ENCODE data around the gene PARS2. TPM values are rescaled to one million over a fixed set of nuclear protein-coding genes. Genes with fewer than 3 reads are reported as not detected.

Gene PARS2
- total and polyA plus RNA-seq, 10 donors = 0.96 to 3.8 (median 3.1) TPM

DNA sequence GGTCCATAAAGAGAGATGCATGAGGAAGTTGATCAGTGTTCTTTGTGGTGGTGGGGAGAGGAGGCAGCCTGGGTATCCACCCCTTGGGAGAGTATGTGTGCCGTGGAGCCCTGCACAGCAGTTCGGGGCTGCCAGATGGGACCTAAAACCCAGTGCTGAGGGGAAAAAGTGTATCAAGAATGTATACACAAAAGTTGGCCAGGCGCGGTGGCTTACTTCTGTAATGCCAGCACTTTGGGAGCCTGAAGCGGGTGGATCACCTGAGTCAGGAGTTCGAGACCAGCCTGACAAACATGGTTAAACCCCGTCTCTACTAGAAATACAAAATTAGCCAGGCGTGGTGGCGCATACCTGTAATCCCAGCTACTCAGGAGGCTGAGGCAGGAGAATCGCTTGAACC, 52.8 kb downstream of the PARS2 start:
- WGBS, 5 donors = 87 to 94% (median 89%) methylated on average over 10 of the region's 10 CpGs
- intact Hi-C loops (cut with DNase I; ENCODE audit: low total_unique reads) = no loop called here

GRCh38 chr1:54710841-54711240, 53.5 kb downstream of the PARS2 start:
- H3K27me3 ChIP-seq (replicated peaks in 1 of 7) = peaks cover 0 to 4% (median 0%) of the 10 kb centered on the region in 7 donors
- peaks cover 0 to 9% (median 7%) of the 10 kb centered on the region in 6 donors for H3K4me1 ChIP-seq
- WGBS, 5 donors = 83 to 92% (median 89%) methylated on average over 6 of the region's 6 CpGs
- H3K4me3 ChIP-seq = no peak overlapping the region
- no peak overlapping the region for H3K27ac ChIP-seq
- DNase-seq = no peak
- intact Hi-C loops (cut with DNase I; ENCODE audit: low total_unique reads) = no loop called here
- TF ChIP-seq POLR2A (IDR thresholded peaks at IDR 0.05) = no peak
- TF ChIP-seq POLR2AphosphoS5 (IDR thresholded peaks at IDR 0.05) = no peak
- no peak for TF ChIP-seq CTCF (IDR thresholded peaks at IDR 0.05 in 8 of 11, conservative IDR thresholded peaks at IDR 0.05 in 3 of 11)
- H3K9me3 ChIP-seq = no peaks in the 10 kb centered on the region
- H3K36me3 ChIP-seq = no peaks in the 10 kb centered on the region

More for the DNA sequence above, 52.8 kb downstream of the PARS2 start:
- peaks cover 4 to 14% (median 12%) of the 10 kb centered on the region in 6 donors for H3K4me1 ChIP-seq
- no peak for TF ChIP-seq POLR2A (IDR thresholded peaks at IDR 0.05)
- no peak for TF ChIP-seq CTCF (IDR thresholded peaks at IDR 0.05 in 8 of 11, conservative IDR thresholded peaks at IDR 0.05 in 3 of 11)
- no peak for TF ChIP-seq POLR2AphosphoS5 (IDR thresholded peaks at IDR 0.05)
- H3K4me3 ChIP-seq = no peak overlapping the region
- DNase-seq = no peak
- H3K36me3 ChIP-seq = no peaks in the 10 kb centered on the region
- no peaks in the 10 kb centered on the region for H3K9me3 ChIP-seq
- no peak overlapping the region for H3K27ac ChIP-seq
- peaks cover 0 to 4% (median 0%) of the 10 kb centered on the region in 7 donors for H3K27me3 ChIP-seq (replicated peaks in 1 of 7)

- Histone ChIP-seq H3K9me3 (no peaks in the 10 kb centered on the region), H3K4me1 (peaks cover 0 to 7% (median 6%) of the 10 kb centered on the region in 6 donors), H3K27me3 (replicated peaks in 1 of 7) (peaks cover 0 to 4% (median 0%) of the 10 kb centered on the region in 7 donors), H3K4me3 (no peak overlapping the region), H3K27ac (no peak overlapping the region), H3K36me3 (no peaks in the 10 kb centered on the region)
- no peak for DNase-seq
- TF ChIP-seq POLR2AphosphoS5 (IDR thresholded peaks at IDR 0.05) (no peak), POLR2A (IDR thresholded peaks at IDR 0.05) (no peak), CTCF (IDR thresholded peaks at IDR 0.05 in 8 of 11, conservative IDR thresholded peaks at IDR 0.05 in 3 of 11) (no peak)
- WGBS, 5 donors = 76 to 96% (median 89%) methylated on average over 3 of the region's 3 CpGs
- intact Hi-C loops (cut with DNase I; ENCODE audit: low total_unique reads) = no loop called here
These were observed 53.9 kb downstream of the PARS2 start for GRCh38 chr1:54710434-54710833.

DNA sequence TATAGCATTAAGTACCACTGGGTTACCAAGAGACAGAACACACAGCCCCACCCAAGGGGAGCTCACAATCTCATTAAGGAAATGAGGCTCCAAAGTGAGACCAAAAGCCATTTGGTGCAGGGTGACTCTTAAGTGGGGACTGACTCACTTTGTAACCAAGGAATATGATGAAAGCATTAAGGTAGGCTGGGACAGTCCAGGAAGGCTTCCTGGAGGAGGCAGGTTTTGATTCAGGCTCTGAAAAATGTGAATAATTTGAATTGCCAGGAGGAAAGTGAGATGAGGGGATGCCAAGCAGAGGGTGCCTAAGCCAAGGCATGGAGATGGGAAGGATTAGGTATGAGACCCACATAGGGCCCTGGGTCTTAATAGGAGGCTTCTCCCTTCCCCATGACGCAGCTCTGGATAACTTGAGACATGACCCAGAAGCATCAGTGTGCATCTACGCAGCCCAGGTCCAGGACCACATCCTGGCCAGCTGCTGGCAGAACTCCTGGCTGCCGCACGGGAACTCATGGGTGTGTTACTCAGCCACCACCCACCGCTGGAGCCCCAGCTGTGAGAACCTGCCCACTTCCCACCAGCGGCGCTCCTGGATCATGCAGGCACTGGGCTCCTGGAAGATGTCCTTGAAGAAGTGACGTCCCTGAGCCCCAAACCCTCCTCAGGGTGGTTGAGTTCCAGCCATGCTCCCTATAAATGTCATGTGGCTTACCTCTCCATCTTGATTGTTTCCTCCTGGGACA, 54.6 kb downstream of the PARS2 start:
- WGBS, 5 donors = 73 to 86% (median 83%) methylated on average over 1 to 8 of the region's 8 CpGs
- TF ChIP-seq POLR2A (IDR thresholded peaks at IDR 0.05) (no peak), CTCF (IDR thresholded peaks at IDR 0.05 in 8 of 11, conservative IDR thresholded peaks at IDR 0.05 in 3 of 11) (no peak), POLR2AphosphoS5 (IDR thresholded peaks at IDR 0.05) (no peak)

More for the DNA sequence above, 54.6 kb downstream of the PARS2 start:
- Histone ChIP-seq H3K9me3 (no peaks in the 10 kb centered on the region), H3K4me3 (no peak overlapping the region), H3K36me3 (no peaks in the 10 kb centered on the region), H3K4me1 (peaks cover 0 to under 1% (median 0%) of the 10 kb centered on the region in 6 donors), H3K27me3 (replicated peaks in 1 of 7) (peaks cover 0 to 4% (median 0%) of the 10 kb centered on the region in 7 donors), H3K27ac (no peak overlapping the region)
- intact Hi-C loops (cut with DNase I; ENCODE audit: low total_unique reads) = no loop called here
- no peak for DNase-seq
